HG03280 (cell line): ENCODE data around the gene GATA2.

ENCODE experiments used
- ATAC-seq: cut with Tn5 transposase; IDR thresholded peaks from one replicate; pipeline ENCODE4 v1.9.1; 2021; ENCODE audit warnings: mild to moderate bottlenecking, moderate library complexity; ENCODE audit not compliant: unreplicated experiment

Gene GATA2

GRCh38 chr3:128458746-128459460 lies 34.1 kb downstream of the GATA2 start:
- no peak for ATAC-seq

- ATAC-seq = no peak
These were observed 35.1 kb downstream of the GATA2 start for GRCh38 chr3:128457937-128458336.

GRCh38 chr3:128456776-128457715 lies 36.0 kb downstream of the GATA2 start:
- no peak for ATAC-seq

GRCh38 chr3:128455786-128456748 lies 36.9 kb downstream of the GATA2 start:
- no peak for ATAC-seq

GRCh38 chr3:128455116-128455515 lies 37.9 kb downstream of the GATA2 start:
- ATAC-seq = no peak

- ATAC-seq = no peak
These were observed 38.7 kb downstream of the GATA2 start for GRCh38 chr3:128454310-128454618.

- ATAC-seq = no peak
These were observed 39.3 kb downstream of the GATA2 start for GRCh38 chr3:128453501-128454309.

- ATAC-seq = no peak
These were observed 40.2 kb downstream of the GATA2 start for GRCh38 chr3:128452678-128453275.

GRCh38 chr3:128452120-128452519 lies 40.9 kb downstream of the GATA2 start:
- no peak for ATAC-seq

- ATAC-seq = no peak
These were observed 43.8 kb downstream of the GATA2 start for GRCh38 chr3:128449111-128449638.

- no peak for ATAC-seq
These were observed 44.5 kb downstream of the GATA2 start for GRCh38 chr3:128448491-128448890.

- ATAC-seq = no peak
These were observed 45.4 kb downstream of the GATA2 start for GRCh38 chr3:128447561-128448013.

- ATAC-seq = no peak
These were observed 46.2 kb downstream of the GATA2 start for GRCh38 chr3:128446821-128447220.

GRCh38 chr3:128445357-128445756 lies 47.6 kb downstream of the GATA2 start:
- ATAC-seq = no peak

GRCh38 chr3:128443771-128444170 lies 49.2 kb downstream of the GATA2 start:
- no peak for ATAC-seq

- no peak for ATAC-seq
These were observed 50.1 kb downstream of the GATA2 start for GRCh38 chr3:128442949-128443348.

GRCh38 chr3:128442070-128442469 lies 50.9 kb downstream of the GATA2 start:
- no peak for ATAC-seq

- ATAC-seq = no peak
These were observed 53.8 kb downstream of the GATA2 start for GRCh38 chr3:128439226-128439625.

GRCh38 chr3:128438488-128439072 lies 54.4 kb downstream of the GATA2 start:
- no peak for ATAC-seq
